ENCODE data around the gene TNPO2.

The TNPO2 gene

DNA sequence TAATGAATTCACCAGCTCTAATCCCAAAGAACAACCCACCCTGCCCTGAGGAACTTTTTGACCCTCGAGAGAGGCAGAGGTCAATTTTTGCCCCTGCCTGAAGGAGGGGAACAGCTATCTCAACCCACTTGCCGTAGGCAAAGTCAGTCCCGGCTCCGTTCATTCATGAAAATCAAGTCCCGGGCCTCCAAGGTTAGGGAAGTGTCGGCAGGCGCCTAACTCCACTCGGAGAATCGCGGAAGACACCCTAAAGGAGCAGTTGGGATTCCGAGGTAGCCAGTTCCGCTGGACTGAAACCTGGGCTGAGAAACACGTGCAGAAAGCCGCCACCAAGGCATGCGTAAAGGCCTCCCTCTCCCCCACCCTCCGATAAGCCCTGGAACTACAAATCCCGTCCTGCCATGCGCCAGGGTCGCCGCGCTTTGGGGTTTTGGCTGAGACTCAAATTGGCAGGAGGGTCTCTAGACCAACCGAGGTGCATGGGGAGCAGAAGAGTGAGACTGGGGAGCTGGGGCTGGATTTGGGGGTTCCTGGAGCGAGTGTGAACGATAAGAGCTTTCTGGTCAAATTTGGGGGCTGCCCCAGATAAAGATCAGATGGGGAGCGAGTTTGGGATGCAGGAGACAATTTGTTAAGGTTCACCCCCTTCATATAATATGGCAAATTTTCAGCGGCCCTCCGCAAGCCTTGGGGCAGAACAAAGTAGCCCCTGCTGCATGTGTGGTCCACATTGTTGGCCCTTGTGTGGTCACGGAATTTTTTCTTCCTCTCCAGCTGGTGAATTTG lies at the start of gene TNPO2:
Gene TNPO2 (minus strand): TSS at position 292 of the 786 bp plus-strand sequence. CDS start 2,955 bp downstream, outside the sequence.
- no peaks in the 10 kb centered on the region for H3K4me1 ChIP-seq (ENCODE audit: control insufficient read depth, insufficient read depth, low read length)
- ChIA-PET POLR2A (interaction anchor here (0.7 to 5.1 kb wide), 3 partner anchors 11 to 29 kb away, joined by 3 to 89 read pairs (median 19); partner anchors contain the start of genes FBXW9, GET3 and TRIR), CTCF (interaction anchor here (0.6 to 3.3 kb wide), 11 partner anchors 10 to 327 kb away, joined by 3 to 19 read pairs (median 3); partner anchors contain the start of genes GET3 and TRIR)
- peaks cover 9 to 28% of the 10 kb centered on the region in 2 experiments; a peak in 2 of 3 replicates for H3K36me3 ChIP-seq (ENCODE audit: control insufficient read depth in 2 of 2, insufficient read depth in 1 of 2, low read length in 2 of 2)
- H3K27ac ChIP-seq (ENCODE audit: extremely low read depth, low read depth, low read length) = peak within 1 kb of the TSS; percentile 97
- peak within 1 kb of the TSS; percentile 79 for H3K4me3 ChIP-seq (ENCODE audit: low read depth, low read length)
- H3K9me3 ChIP-seq (ENCODE audit: control insufficient read depth, insufficient read depth, low read depth, low read length) = no peaks in the 10 kb centered on the region
- TF ChIP-seq ZBTB17 (tag by site-specific recombination; IDR thresholded peaks at IDR 0.05) = peak; percentile 54
- TF ChIP-seq, protein P1, sequence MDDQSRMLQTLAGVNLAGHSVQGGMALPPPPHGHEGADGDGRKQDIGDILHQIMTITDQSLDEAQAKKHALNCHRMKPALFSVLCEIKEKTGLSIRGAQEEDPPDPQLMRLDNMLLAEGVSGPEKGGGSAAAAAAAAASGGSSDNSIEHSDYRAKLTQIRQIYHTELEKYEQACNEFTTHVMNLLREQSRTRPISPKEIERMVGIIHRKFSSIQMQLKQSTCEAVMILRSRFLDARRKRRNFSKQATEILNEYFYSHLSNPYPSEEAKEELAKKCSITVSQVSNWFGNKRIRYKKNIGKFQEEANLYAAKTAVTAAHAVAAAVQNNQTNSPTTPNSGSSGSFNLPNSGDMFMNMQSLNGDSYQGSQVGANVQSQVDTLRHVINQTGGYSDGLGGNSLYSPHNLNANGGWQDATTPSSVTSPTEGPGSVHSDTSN (CRISPR knock-in tag; IDR thresholded peaks at IDR 0.05) = no peak
- TF ChIP-seq, protein P2, sequence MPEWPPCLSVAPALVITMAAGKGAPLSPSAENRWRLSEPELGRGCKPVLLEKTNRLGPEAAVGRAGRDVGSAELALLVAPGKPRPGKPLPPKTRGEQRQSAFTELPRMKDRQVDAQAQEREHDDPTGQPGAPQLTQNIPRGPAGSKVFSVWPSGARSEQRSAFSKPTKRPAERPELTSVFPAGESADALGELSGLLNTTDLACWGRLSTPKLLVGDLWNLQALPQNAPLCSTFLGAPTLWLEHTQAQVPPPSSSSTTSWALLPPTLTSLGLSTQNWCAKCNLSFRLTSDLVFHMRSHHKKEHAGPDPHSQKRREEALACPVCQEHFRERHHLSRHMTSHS (tag by site-specific recombination; IDR thresholded peaks at IDR 0.05) = no peak
- peak; percentile 50; the same call in 1 of the 2 replicates for TF ChIP-seq ZXDB (tag by site-specific recombination; IDR thresholded peaks at IDR 0.05)
- TF ChIP-seq, protein P3, sequence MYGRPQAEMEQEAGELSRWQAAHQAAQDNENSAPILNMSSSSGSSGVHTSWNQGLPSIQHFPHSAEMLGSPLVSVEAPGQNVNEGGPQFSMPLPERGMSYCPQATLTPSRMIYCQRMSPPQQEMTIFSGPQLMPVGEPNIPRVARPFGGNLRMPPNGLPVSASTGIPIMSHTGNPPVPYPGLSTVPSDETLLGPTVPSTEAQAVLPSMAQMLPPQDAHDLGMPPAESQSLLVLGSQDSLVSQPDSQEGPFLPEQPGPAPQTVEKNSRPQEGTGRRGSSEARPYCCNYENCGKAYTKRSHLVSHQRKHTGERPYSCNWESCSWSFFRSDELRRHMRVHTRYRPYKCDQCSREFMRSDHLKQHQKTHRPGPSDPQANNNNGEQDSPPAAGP (tag by site-specific recombination; IDR thresholded peaks at IDR 0.05) = 0 out of 2 replicates have a peak, but pooled peaks have one; percentile 33
- TF ChIP-seq ZNF366 (tag by site-specific recombination; conservative IDR thresholded peaks at IDR 0.05) = no peak
- peak; percentile 87; the same call in 1 of the 2 replicates for TF ChIP-seq ZNF341 (tag by site-specific recombination; IDR thresholded peaks at IDR 0.05; ENCODE audit: low read depth)
- TF ChIP-seq ZIC2 (tag by site-specific recombination; IDR thresholded peaks at IDR 0.05) = no peak
- TF ChIP-seq KLF8 (tag by site-specific recombination; IDR thresholded peaks at IDR 0.05) = 0 out of 2 replicates have a peak, but pooled peaks have one; percentile 11
- TF ChIP-seq ZNF626 (tag by site-specific recombination; IDR thresholded peaks at IDR 0.05) = no peak
- TF ChIP-seq ZBTB20 (tag by site-specific recombination; IDR thresholded peaks at IDR 0.05) = peak; percentile 67
- TF ChIP-seq, protein P4, sequence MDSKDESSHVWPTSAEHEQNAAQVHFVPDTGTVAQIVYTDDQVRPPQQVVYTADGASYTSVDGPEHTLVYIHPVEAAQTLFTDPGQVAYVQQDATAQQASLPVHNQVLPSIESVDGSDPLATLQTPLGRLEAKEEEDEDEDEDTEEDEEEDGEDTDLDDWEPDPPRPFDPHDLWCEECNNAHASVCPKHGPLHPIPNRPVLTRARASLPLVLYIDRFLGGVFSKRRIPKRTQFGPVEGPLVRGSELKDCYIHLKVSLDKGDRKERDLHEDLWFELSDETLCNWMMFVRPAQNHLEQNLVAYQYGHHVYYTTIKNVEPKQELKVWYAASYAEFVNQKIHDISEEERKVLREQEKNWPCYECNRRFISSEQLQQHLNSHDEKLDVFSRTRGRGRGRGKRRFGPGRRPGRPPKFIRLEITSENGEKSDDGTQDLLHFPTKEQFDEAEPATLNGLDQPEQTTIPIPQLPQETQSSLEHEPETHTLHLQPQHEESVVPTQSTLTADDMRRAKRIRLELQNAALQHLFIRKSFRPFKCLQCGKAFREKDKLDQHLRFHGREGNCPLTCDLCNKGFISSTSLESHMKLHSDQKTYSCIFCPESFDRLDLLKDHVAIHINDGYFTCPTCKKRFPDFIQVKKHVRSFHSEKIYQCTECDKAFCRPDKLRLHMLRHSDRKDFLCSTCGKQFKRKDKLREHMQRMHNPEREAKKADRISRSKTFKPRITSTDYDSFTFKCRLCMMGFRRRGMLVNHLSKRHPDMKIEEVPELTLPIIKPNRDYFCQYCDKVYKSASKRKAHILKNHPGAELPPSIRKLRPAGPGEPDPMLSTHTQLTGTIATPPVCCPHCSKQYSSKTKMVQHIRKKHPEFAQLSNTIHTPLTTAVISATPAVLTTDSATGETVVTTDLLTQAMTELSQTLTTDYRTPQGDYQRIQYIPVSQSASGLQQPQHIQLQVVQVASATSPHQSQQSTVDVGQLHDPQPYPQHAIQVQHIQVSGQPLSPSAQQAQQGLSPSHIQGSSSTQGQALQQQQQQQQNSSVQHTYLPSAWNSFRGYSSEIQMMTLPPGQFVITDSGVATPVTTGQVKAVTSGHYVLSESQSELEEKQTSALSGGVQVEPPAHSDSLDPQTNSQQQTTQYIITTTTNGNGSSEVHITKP (tag by site-specific recombination; IDR thresholded peaks at IDR 0.05) = peak; percentile 81
- 0 out of 2 replicates have a peak, but pooled peaks have one; percentile 19 for TF ChIP-seq ZBTB48 (tag by site-specific recombination; IDR thresholded peaks at IDR 0.05)
- no peak for TF ChIP-seq ZNF629 (tag by site-specific recombination; IDR thresholded peaks at IDR 0.05)
- TF ChIP-seq ZNF76 (tag by site-specific recombination; IDR thresholded peaks at IDR 0.05; ENCODE audit: borderline replicate concordance, low read depth) = peak; percentile 93
- peak; percentile 49; the same call in 1 of the 2 replicates for TF ChIP-seq SP3 (tag by site-specific recombination; IDR thresholded peaks at IDR 0.05)
- TF ChIP-seq MYNN (tag by site-specific recombination; IDR thresholded peaks at IDR 0.05; ENCODE audit: borderline replicate concordance) = no peak
- TF ChIP-seq ZNF335 (tag by site-specific recombination; conservative IDR thresholded peaks at IDR 0.05) = peak; percentile 92
- TF ChIP-seq, protein P5, sequence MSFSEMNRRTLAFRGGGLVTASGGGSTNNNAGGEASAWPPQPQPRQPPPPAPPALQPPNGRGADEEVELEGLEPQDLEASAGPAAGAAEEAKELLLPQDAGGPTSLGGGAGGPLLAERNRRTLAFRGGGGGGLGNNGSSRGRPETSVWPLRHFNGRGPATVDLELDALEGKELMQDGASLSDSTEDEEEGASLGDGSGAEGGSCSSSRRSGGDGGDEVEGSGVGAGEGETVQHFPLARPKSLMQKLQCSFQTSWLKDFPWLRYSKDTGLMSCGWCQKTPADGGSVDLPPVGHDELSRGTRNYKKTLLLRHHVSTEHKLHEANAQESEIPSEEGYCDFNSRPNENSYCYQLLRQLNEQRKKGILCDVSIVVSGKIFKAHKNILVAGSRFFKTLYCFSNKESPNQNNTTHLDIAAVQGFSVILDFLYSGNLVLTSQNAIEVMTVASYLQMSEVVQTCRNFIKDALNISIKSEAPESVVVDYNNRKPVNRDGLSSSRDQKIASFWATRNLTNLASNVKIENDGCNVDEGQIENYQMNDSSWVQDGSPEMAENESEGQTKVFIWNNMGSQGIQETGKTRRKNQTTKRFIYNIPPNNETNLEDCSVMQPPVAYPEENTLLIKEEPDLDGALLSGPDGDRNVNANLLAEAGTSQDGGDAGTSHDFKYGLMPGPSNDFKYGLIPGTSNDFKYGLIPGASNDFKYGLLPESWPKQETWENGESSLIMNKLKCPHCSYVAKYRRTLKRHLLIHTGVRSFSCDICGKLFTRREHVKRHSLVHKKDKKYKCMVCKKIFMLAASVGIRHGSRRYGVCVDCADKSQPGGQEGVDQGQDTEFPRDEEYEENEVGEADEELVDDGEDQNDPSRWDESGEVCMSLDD (tag by site-specific recombination; IDR thresholded peaks at IDR 0.05) = peak; percentile 87
- TF ChIP-seq, protein P6, sequence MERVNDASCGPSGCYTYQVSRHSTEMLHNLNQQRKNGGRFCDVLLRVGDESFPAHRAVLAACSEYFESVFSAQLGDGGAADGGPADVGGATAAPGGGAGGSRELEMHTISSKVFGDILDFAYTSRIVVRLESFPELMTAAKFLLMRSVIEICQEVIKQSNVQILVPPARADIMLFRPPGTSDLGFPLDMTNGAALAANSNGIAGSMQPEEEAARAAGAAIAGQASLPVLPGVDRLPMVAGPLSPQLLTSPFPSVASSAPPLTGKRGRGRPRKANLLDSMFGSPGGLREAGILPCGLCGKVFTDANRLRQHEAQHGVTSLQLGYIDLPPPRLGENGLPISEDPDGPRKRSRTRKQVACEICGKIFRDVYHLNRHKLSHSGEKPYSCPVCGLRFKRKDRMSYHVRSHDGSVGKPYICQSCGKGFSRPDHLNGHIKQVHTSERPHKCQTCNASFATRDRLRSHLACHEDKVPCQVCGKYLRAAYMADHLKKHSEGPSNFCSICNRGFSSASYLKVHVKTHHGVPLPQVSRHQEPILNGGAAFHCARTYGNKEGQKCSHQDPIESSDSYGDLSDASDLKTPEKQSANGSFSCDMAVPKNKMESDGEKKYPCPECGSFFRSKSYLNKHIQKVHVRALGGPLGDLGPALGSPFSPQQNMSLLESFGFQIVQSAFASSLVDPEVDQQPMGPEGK (tag by site-specific recombination; IDR thresholded peaks at IDR 0.05) = peak; percentile 36; the same call in 1 of the 2 replicates
- TF ChIP-seq IKZF3 (tag by site-specific recombination; IDR thresholded peaks at IDR 0.05) = peak; percentile 26; the same call in 1 of the 2 replicates
- no peak for TF ChIP-seq ZNF10 (tag by site-specific recombination; IDR thresholded peaks at IDR 0.05)
- TF ChIP-seq, protein P7, sequence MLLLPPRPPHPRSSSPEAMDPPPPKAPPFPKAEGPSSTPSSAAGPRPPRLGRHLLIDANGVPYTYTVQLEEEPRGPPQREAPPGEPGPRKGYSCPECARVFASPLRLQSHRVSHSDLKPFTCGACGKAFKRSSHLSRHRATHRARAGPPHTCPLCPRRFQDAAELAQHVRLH (tag by site-specific recombination; IDR thresholded peaks at IDR 0.05) = 0 out of 2 replicates have a peak, but pooled peaks have one; percentile 23
- TF ChIP-seq ZNF37A (tag by site-specific recombination; IDR thresholded peaks at IDR 0.05) = no peak
- TF ChIP-seq ZNF664 (tag by site-specific recombination; IDR thresholded peaks at IDR 0.05) = no peak
